Measurements from ENCODE around the gene FAAH2.

DNA sequence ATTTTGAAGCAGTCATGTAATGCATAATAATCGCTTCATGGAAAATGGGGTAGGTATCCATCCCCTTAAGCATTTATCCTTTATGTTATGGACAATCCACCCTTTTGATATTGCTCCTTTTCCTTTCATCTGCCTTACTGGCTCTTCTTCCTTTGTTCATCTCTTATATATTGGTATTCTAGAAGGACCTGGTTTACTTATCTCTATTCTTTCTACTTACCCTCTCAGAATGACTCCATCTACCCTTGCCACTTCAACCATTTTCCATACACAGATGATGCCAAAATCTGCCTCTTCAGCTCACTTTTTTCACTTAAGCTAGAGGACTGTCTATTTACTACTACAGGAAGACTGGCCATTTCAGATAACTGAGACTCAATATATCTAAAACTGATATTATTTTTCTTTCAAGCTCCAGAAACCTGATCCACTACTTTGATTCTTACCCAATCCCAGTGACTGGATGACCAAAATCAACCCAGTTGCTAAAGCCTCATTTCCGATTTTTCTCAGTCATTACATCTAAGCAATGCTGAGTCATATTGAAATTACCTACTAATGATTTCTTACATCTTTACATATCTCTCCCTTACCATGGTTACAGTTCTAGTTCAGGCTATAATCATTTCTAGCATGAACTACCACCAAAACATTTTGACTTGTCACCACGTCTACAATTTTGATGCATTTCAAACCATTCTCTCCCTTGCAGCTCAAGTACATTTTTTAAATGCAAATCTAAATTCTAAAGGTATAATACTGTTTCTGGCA lies 93.7 kb downstream of the FAAH2 start:
- TF ChIP-seq ZNF274 (IDR thresholded peaks at IDR 0.05; ENCODE audit: low read depth, low read length): no peak
- no peak for TF ChIP-seq YY1 (IDR thresholded peaks at IDR 0.05; ENCODE audit: insufficient read depth, insufficient read length)
- no peak for TF ChIP-seq SUZ12 (IDR thresholded peaks at IDR 0.05; ENCODE audit: extremely low read depth, insufficient read depth, insufficient read length)
